Measurements from ENCODE around the gene ASIC4.

GRCh38 chr2:219506153-219506801 lies 8.0 kb upstream of the ASIC4 start:
- TF ChIP-seq, protein P1, sequence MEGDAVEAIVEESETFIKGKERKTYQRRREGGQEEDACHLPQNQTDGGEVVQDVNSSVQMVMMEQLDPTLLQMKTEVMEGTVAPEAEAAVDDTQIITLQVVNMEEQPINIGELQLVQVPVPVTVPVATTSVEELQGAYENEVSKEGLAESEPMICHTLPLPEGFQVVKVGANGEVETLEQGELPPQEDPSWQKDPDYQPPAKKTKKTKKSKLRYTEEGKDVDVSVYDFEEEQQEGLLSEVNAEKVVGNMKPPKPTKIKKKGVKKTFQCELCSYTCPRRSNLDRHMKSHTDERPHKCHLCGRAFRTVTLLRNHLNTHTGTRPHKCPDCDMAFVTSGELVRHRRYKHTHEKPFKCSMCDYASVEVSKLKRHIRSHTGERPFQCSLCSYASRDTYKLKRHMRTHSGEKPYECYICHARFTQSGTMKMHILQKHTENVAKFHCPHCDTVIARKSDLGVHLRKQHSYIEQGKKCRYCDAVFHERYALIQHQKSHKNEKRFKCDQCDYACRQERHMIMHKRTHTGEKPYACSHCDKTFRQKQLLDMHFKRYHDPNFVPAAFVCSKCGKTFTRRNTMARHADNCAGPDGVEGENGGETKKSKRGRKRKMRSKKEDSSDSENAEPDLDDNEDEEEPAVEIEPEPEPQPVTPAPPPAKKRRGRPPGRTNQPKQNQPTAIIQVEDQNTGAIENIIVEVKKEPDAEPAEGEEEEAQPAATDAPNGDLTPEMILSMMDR (IDR thresholded peaks at IDR 0.05), result no peak
- TF ChIP-seq POLR2A (IDR thresholded peaks at IDR 0.05), result no peak

Data from adrenal gland (tissue), 5 donors.